ENCODE data around the gene UXS1. TPM values are rescaled to one million over a fixed set of nuclear protein-coding genes. Genes with fewer than 3 reads are reported as not detected.
"Not testable (repeated sequence)": the region's sequence is repeated elsewhere in the genome, so short reads cannot be mapped to it uniquely, and the experiment has no call there.

The UXS1 gene
- polyA plus RNA-seq, 1 donor from 2014 or later = 19.1 TPM

- Histone ChIP-seq H3K4me2 (ENCODE audit: low read length) (no peak overlapping the region), H4K20me1 (ENCODE audit: insufficient read depth) (no peaks in the 10 kb centered on the region), H3K27me3 (ENCODE audit: insufficient read depth, low read depth, low read length) (no peaks in the 10 kb centered on the region), H2AFZ (ENCODE audit: low read depth, low read length) (no peak overlapping the region), H3K4me3 (ENCODE audit: low read length) (no peak overlapping the region), H3F3A (ENCODE audit: insufficient read depth, low read length, poor library complexity, severe bottlenecking) (no peaks in the 10 kb centered on the region), H3K9ac (ENCODE audit: low read length) (no peak overlapping the region), H3K9me3 (ENCODE audit: low read length) (no peaks in the 10 kb centered on the region), H3K79me2 (replicated peaks; ENCODE audit: insufficient read depth, low read length) (no peaks in the 10 kb centered on the region), H3K27ac (ENCODE audit: low read length) (no peak overlapping the region), H3K36me3 (ENCODE audit: insufficient read depth, low read length) (no peaks in the 10 kb centered on the region), H3K9me2 (ENCODE audit: insufficient read depth, low read length) (no peaks in the 10 kb centered on the region)
- TF ChIP-seq RAD21 (conservative IDR thresholded peaks at IDR 0.05) = no peak
- no peak for TF ChIP-seq REST (IDR thresholded peaks at IDR 0.05; ENCODE audit: borderline replicate concordance)
- TF ChIP-seq EP300 (conservative IDR thresholded peaks at IDR 0.05; ENCODE audit: poor library complexity, severe bottlenecking) = no peak
- TF ChIP-seq SMC3 (conservative IDR thresholded peaks at IDR 0.05; ENCODE audit: poor library complexity) = no peak
- TF ChIP-seq MXI1 (conservative IDR thresholded peaks at IDR 0.05; ENCODE audit: poor library complexity, severe bottlenecking) = no peak
- TF ChIP-seq POLR2AphosphoS5 (IDR thresholded peaks at IDR 0.05) = no peak
- TF ChIP-seq EZH2 (IDR thresholded peaks at IDR 0.05; ENCODE audit: borderline replicate concordance, insufficient read depth, low read length, poor library complexity, severe bottlenecking) = no peak
- TF ChIP-seq CTCF (IDR thresholded peaks at IDR 0.05; ENCODE audit: poor library complexity, severe bottlenecking) = no peak
- no peak for TF ChIP-seq TAF1 (IDR thresholded peaks at IDR 0.05; ENCODE audit: low read depth)
Observed at GRCh38 chr2:106205488-106205887, 11.4 kb upstream of the UXS1 start.

- H4K20me1 ChIP-seq (ENCODE audit: insufficient read depth); H3K27me3 ChIP-seq (ENCODE audit: insufficient read depth, low read depth, low read length); H3K9me2 ChIP-seq (ENCODE audit: insufficient read depth, low read length); H3K9me3 ChIP-seq (ENCODE audit: low read length); H3K4me2 ChIP-seq (ENCODE audit: low read length); H3K4me3 ChIP-seq (ENCODE audit: low read length); H3K9ac ChIP-seq (ENCODE audit: low read length); H2AFZ ChIP-seq (ENCODE audit: low read depth, low read length); H3F3A ChIP-seq (ENCODE audit: insufficient read depth, low read length, poor library complexity, severe bottlenecking); H3K36me3 ChIP-seq (ENCODE audit: insufficient read depth, low read length); H3K79me2 ChIP-seq (replicated peaks; ENCODE audit: insufficient read depth, low read length); H3K27ac ChIP-seq (ENCODE audit: low read length): not testable (repeated sequence)
Observed at GRCh38 chr2:106204551-106204950, 10.4 kb upstream of the UXS1 start.

GRCh38 chr2:106201661-106202060, 7.6 kb upstream of the UXS1 start:
- Histone ChIP-seq H3K9me2 (ENCODE audit: insufficient read depth, low read length) (no peaks in the 10 kb centered on the region), H3K27me3 (ENCODE audit: insufficient read depth, low read depth, low read length) (no peaks in the 10 kb centered on the region), H3K36me3 (ENCODE audit: insufficient read depth, low read length) (no peaks in the 10 kb centered on the region), H3K4me2 (ENCODE audit: low read length) (no peak overlapping the region), H2AFZ (ENCODE audit: low read depth, low read length) (no peak overlapping the region), H3K9ac (ENCODE audit: low read length) (no peak overlapping the region), H3F3A (ENCODE audit: insufficient read depth, low read length, poor library complexity, severe bottlenecking) (no peaks in the 10 kb centered on the region), H3K9me3 (ENCODE audit: low read length) (no peaks in the 10 kb centered on the region), H3K4me3 (ENCODE audit: low read length) (no peak overlapping the region), H3K79me2 (replicated peaks; ENCODE audit: insufficient read depth, low read length) (no peaks in the 10 kb centered on the region), H4K20me1 (ENCODE audit: insufficient read depth) (no peaks in the 10 kb centered on the region), H3K27ac (ENCODE audit: low read length) (no peak overlapping the region)
- no peak for TF ChIP-seq RAD21 (conservative IDR thresholded peaks at IDR 0.05)
